Measurements from ENCODE around the gene PCBP2. TPM values are rescaled to one million over a fixed set of nuclear protein-coding genes. Genes with fewer than 3 reads are reported as not detected.

The PCBP2 gene
- total and polyA plus RNA-seq, 2 of the 4 experiments (the other 2 are of a cell fraction) = 190 to 586 TPM

GRCh38 chr12:53500776-53501614 lies 49.1 kb downstream of the PCBP2 start, which contains the start of gene TARBP2:
TSS of gene TARBP2 (plus strand) at chr12:53501283. CDS start at chr12:53501409, 126 bp downstream.
- no TSS peak for BruUV-seq (replicated peaks)
- peak within 1 kb of the TSS; percentile 90 for H3K18ac ChIP-seq (ENCODE audit: low read depth, low read length)
- peak; percentile 71 for ATAC-seq (ENCODE audit: low read depth)
- H3K4me1 ChIP-seq (ENCODE audit: control insufficient read depth, insufficient read depth, low read length) = peaks cover 14% of the 10 kb centered on the region
- peak within 1 kb of the TSS; percentile 91 for H3K23ac ChIP-seq (ENCODE audit: low read depth, low read length)
- ChIA-PET CTCF (interaction anchor here (0.7 to 1.1 kb wide), 2 partner anchors 11 to 21 kb away, joined by 3 to 6 read pairs; no protein-coding TSS in a partner anchor), POLR2A (ENCODE audit: unreplicated experiment) (interaction anchor here (0.6 to 1.0 kb wide), 3 partner anchors 9 to 238 kb away, joined by 4 to 9 read pairs (median 4); no protein-coding TSS in a partner anchor)
- no peaks in the 10 kb centered on the region for H3K27me3 ChIP-seq (ENCODE audit: control insufficient read depth, insufficient read depth, low read length)
- peak within 1 kb of the TSS; percentile 89 for H2BK120ac ChIP-seq (ENCODE audit: low read depth, low read length)
- DNase-seq = peak; percentile 100
- H2BK15ac ChIP-seq (ENCODE audit: low read depth, low read length) = peak within 1 kb of the TSS; percentile 67; the same call in 2 of the 3 replicates
- peak within 1 kb of the TSS; percentile 98 for H4K5ac ChIP-seq (ENCODE audit: low read depth, low read length)
- intact Hi-C loops (cut with micrococcal nuclease) = loop anchor here (2.0 to 5.0 kb wide), 2 partner anchors 49 to 180 kb away; partner anchors contain the start of genes AAAS and PCBP2
- 0% methylated on average over 14 of the region's 74 CpGs; no CpG with 5 or more reads in 1 of the 2 experiments for WGBS, 2 experiments (ENCODE audit: extremely low coverage in 2 of 2, insufficient read length in 1 of 2)
- H3K4ac ChIP-seq (ENCODE audit: low read depth, low read length) = peak within 1 kb of the TSS; percentile 98
- peak within 1 kb of the TSS; percentile 96 for H2BK5ac ChIP-seq (ENCODE audit: low read depth, low read length, poor library complexity, severe bottlenecking)
- peak within 1 kb of the TSS; percentile 98 for H3K14ac ChIP-seq (replicated peaks; ENCODE audit: low read depth, low read length)
- dilution Hi-C loops (cut with HindIII; ENCODE audit: low sequenced_read_pairs, unreplicated experiment) = no loop called here
- H3K56ac ChIP-seq (ENCODE audit: extremely low read depth, insufficient read depth, low read length) = peak within 1 kb of the TSS; percentile 91
- H3K79me1 ChIP-seq (ENCODE audit: low read depth in 1 of 2, low read length in 2 of 2) = peaks cover 28 to 75% of the 10 kb centered on the region in 2 experiments; a peak in 3 of 4 replicates
- no peaks in the 10 kb centered on the region for H3K9me3 ChIP-seq (ENCODE audit: control insufficient read depth, insufficient read depth, low read length)
- peak within 1 kb of the TSS; percentile 91 for H3K9ac ChIP-seq (ENCODE audit: low read depth, low read length)
- peak within 1 kb of the TSS; percentile 100 for H2AFZ ChIP-seq (replicated peaks; ENCODE audit: low read length, poor library complexity)
- H2AK5ac ChIP-seq (ENCODE audit: low read depth, low read length) = peak within 1 kb of the TSS; percentile 93
- H3K4me2 ChIP-seq (ENCODE audit: low read depth, low read length) = peak within 1 kb of the TSS; percentile 93
- H4K20me1 ChIP-seq (ENCODE audit: insufficient read depth, low read length) = peaks cover 3% of the 10 kb centered on the region
- peak within 1 kb of the TSS; percentile 96 for H3K27ac ChIP-seq (ENCODE audit: insufficient read depth, low read length)
- peaks cover 32% of the 10 kb centered on the region for H3K9me1 ChIP-seq (ENCODE audit: insufficient read depth, low read length)
- in situ Hi-C loops (cut with MboI; ENCODE audit: low sequenced_read_pairs) = loop anchor here (10.0 kb wide), 1 partner anchor 176 kb away; the partner anchor contains the start of gene AAAS
- H4K8ac ChIP-seq (ENCODE audit: low read depth in 2 of 2, low read length in 2 of 2) = peak within 1 kb of the TSS; percentile 97 to 100
- peak within 1 kb of the TSS; percentile 98 for H4K91ac ChIP-seq (ENCODE audit: insufficient read depth, low read depth, low read length)
- peak within 1 kb of the TSS; percentile 96 for H2AK9ac ChIP-seq (replicated peaks; ENCODE audit: low read depth, low read length, poor library complexity)
- H2BK20ac ChIP-seq (ENCODE audit: low read depth, low read length) = peak within 1 kb of the TSS; percentile 20; the same call in 1 of the 2 replicates
- H3K36me3 ChIP-seq (ENCODE audit: control insufficient read depth, insufficient read depth, low read length) = peaks cover 16% of the 10 kb centered on the region
- TF ChIP-seq MXI1 (IDR thresholded peaks at IDR 0.05; ENCODE audit: borderline replicate concordance, low read depth, low read length) = peak; percentile 26; the same call in 1 of the 2 replicates
- peak; percentile 51; the same call in 1 of the 2 replicates for TF ChIP-seq BHLHE40 (IDR thresholded peaks at IDR 0.05; ENCODE audit: low read depth, low read length)
- TF ChIP-seq USF2 (IDR thresholded peaks at IDR 0.05; ENCODE audit: low read depth, low read length) = peak; percentile 19; the same call in 1 of the 2 replicates
- peak; percentile 76 for TF ChIP-seq POLR2A (IDR thresholded peaks at IDR 0.05; ENCODE audit: low read depth, low read length)
- TF ChIP-seq RFX5 (IDR thresholded peaks at IDR 0.05; ENCODE audit: low read depth, low read length) = peak; percentile 67; the same call in 1 of the 2 replicates
- no peak for TF ChIP-seq RAD21 (IDR thresholded peaks at IDR 0.05; ENCODE audit: low read length)
- TF ChIP-seq CEBPB (IDR thresholded peaks at IDR 0.05; ENCODE audit: low read depth, low read length) = peak; percentile 50
- TF ChIP-seq MAZ (IDR thresholded peaks at IDR 0.05; ENCODE audit: borderline replicate concordance, low read depth, low read length) = peak; percentile 40; the same call in 1 of the 2 replicates
- 0 out of 2 replicates have a peak, but pooled peaks have one; percentile 9 for TF ChIP-seq CTCF (conservative IDR thresholded peaks at IDR 0.05; ENCODE audit: low read depth, low read length)
- no peak for TF ChIP-seq RCOR1 (IDR thresholded peaks at IDR 0.05; ENCODE audit: insufficient replicate concordance, low read length)
- peak within 1 kb of the TSS; percentile 76 for H3K4me3 ChIP-seq (ENCODE audit: insufficient read depth, low read depth, low read length)

Data from IMR-90 (cell line).